Stimulated activated CD4-positive, alpha-beta T cell treated with anti-CD3 and anti-CD28 coated beads, Interleukin-12 subunit alpha, Interleukin-12 subunit beta, amount 100 ng/mL, for 24 hours (primary cell): Measurements from ENCODE around the gene HIPK4.
"Not testable (repeated sequence)": the region's sequence is repeated elsewhere in the genome, so short reads cannot be mapped to it uniquely, and the experiment has no call there.

ENCODE experiments used
- DNase-seq, 2 experiments: peaks; one replicate each; pipeline ENCODE4 v3.0.0-alpha.2; 2020; ENCODE audit warnings: low read depth in 2 of 2

HIPK4 gene

GRCh38 chr19:40416918-40417642 is 27.1 kb upstream of the HIPK4 start:
- no peak for DNase-seq

- DNase-seq: no peak
Measured at GRCh38 chr19:40415768-40416167, 25.8 kb upstream of the HIPK4 start.

GRCh38 chr19:40414542-40415535 is 24.9 kb upstream of the HIPK4 start:
- no peak for DNase-seq

- DNase-seq: no peak
Measured at GRCh38 chr19:40413291-40413845, 23.4 kb upstream of the HIPK4 start, which contains the start of gene PRX. Gene PRX (minus strand): TSS chr19:40413378. CDS start chr19:40407932, 5,446 bp downstream.

- no peak for DNase-seq
Measured at GRCh38 chr19:40412866-40413265, 22.9 kb upstream of the HIPK4 start.

GRCh38 chr19:40411958-40412499 is 22.0 kb upstream of the HIPK4 start:
- DNase-seq: no peak

- DNase-seq: no peak
Measured at GRCh38 chr19:40411125-40411842, 21.3 kb upstream of the HIPK4 start.

- DNase-seq: no peak
Measured at GRCh38 chr19:40410030-40410389, 20.0 kb upstream of the HIPK4 start.

- not testable (repeated sequence) for DNase-seq
Measured at GRCh38 chr19:40408598-40408925, 18.6 kb upstream of the HIPK4 start.

GRCh38 chr19:40407714-40408597 is 18.0 kb upstream of the HIPK4 start:
- no peak for DNase-seq

GRCh38 chr19:40403262-40403984 is 13.4 kb upstream of the HIPK4 start:
- DNase-seq: peak; percentile 53 to 91

- DNase-seq: no peak
Measured at GRCh38 chr19:40400559-40400958, 10.6 kb upstream of the HIPK4 start.

- DNase-seq: peak; percentile 44 to 69
Measured at GRCh38 chr19:40398417-40399131, 8.6 kb upstream of the HIPK4 start.

- DNase-seq: no peak
Measured at GRCh38 chr19:40397568-40397906, 7.6 kb upstream of the HIPK4 start.

- DNase-seq: no peak
Measured at GRCh38 chr19:40396886-40397567, 7.0 kb upstream of the HIPK4 start.

- DNase-seq: no peak
Measured at GRCh38 chr19:40395956-40396355, 6.0 kb upstream of the HIPK4 start.

- no peak for DNase-seq
Measured at GRCh38 chr19:40394816-40395210, 4.8 kb upstream of the HIPK4 start.

- DNase-seq: no peak
Measured at GRCh38 chr19:40393894-40394815, 4.2 kb upstream of the HIPK4 start.
